ENCODE measurements around the gene HOXB1. TPM values are rescaled to one million over a fixed set of nuclear protein-coding genes. Genes with fewer than 3 reads are reported as not detected.

Gene HOXB1
- total RNA-seq, 1 donor from 2014 or later, result not detected

DNA sequence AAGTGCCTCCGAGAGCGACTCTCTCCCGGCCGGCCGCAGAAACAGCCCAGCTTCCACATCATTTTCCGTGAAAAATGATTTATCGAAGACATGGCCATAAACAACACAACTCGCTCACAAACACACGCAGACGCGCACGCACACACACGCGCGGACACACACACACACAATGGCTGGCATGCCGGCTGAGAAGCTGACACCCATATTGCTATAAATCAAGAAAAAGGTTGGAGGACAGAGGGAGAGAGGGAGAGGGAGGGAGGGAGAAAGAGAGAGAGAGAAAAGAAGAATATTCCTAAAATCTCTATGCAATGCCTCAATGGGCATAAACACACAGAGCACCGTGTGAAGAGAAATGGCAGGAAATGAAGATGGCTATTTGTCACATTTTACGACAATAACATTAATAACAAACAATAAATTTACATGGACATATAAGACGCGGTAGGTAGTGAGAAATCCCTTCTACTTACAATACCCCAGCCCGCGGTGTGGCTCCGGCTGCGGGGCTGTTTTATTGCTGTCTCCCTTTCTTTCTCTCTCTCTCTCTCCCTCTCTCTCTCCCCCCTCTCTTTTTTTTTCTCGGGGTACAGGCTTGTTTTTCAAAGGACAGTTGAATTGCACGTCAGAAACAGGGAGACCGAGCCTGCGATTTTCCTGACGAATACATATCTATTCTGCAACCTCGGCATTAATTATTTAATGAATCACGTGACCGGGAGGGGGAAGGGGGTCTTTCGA, 37.9 kb upstream of the HOXB1 start:
- intact Hi-C loops (cut with DNase I), result no loop called here
- no peak for DNase-seq (ENCODE audit: low spot score)

- DNase-seq (ENCODE audit: low spot score), result no peak
- intact Hi-C loops (cut with DNase I), result no loop called here
These were observed 37.0 kb upstream of the HOXB1 start for GRCh38 chr17:48567646-48568354.

- DNase-seq (ENCODE audit: low spot score), result no peak
- intact Hi-C loops (cut with DNase I), result no loop called here
These were observed 36.4 kb upstream of the HOXB1 start for GRCh38 chr17:48567209-48567608.

DNA sequence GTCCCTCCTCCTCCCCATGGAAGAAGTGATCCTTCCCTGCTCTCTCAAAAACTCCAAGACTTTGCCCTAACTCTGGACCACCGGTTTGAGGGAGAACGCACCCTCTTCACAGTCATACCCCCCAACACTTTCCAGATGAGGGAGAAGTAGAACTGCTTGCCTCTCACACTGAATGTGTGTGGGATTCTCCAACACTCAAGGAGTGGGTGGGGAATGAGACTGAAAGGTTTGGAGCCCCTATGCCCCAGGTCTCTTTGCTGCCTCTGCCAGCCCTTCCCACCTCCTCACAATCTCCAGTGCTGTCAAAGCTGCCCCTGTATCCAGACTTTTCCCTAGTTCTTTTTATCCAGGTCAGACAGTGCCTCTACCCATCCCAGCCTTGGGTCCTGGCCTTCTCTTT, 35.9 kb upstream of the HOXB1 start:
- intact Hi-C loops (cut with DNase I), result no loop called here
- DNase-seq (ENCODE audit: low spot score), result no peak

DNA sequence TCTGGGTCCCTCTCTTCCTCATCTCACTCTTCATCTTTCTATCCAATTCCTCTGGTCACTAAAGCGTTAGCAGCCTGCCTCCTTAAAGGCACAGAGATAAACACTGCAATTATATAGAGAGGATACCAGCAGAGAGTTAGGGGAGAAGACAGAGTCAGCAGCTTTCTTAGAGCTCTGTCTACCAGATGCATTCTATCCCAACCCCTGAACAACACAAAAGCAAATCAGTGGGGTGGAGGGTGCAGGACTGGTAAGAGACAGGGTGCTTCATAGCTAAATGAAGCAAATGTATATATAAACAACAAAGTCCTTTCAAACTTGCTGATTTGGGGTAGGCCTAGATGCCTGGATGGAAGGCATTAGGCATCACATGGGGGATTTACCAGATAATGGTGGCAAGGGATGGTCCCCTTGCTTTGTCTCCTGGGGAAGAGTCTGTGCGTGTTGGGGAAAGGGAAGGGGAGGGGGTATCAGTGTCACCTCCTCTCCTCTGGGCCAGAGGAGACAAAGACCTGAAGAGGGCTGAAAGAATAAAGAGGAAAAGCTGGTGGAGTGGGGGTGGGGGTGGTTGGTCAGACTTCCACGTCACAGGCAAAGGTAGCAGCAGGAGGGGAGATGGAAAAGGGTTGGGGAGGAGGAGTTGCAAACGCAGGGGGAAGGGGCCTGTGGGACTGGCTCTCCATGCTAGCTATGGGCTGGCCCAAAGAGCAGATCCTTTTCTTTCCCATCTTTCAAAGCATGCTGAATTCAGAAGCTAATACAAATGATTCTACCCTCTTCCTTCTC, 35.3 kb upstream of the HOXB1 start:
- DNase-seq (ENCODE audit: low spot score), result no peak
- intact Hi-C loops (cut with DNase I), result no loop called here

GRCh38 chr17:48565022-48565554, 34.3 kb upstream of the HOXB1 start:
- no peak for DNase-seq (ENCODE audit: low spot score)
- intact Hi-C loops (cut with DNase I), result no loop called here

GRCh38 chr17:48564188-48565021, 33.6 kb upstream of the HOXB1 start:
- DNase-seq (ENCODE audit: low spot score), result no peak
- intact Hi-C loops (cut with DNase I), result no loop called here

- intact Hi-C loops (cut with DNase I), result no loop called here
- no peak for DNase-seq (ENCODE audit: low spot score)
These were observed 33.0 kb upstream of the HOXB1 start for GRCh38 chr17:48563867-48564187.

DNA sequence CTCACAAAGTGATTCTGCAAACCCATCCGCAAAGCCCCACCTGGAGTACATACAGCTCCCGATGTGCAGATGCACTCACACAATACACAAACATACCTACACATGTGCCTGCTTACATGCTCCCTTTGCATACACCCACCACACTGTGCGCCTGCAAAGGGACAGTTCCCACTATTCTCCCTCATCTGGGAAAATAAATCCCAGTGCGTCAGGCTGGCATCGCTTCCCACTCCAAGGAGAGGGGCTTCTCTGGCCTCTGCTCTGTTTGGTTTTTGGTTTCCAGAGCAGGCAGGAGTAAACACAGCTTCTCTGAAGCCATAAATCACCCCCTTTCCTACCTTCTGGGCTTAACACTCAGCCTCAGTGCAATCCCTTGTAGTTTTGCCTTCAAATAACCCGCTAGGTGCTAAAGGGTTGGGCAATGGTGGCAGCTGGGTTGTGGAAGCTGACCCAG, 32.6 kb upstream of the HOXB1 start:
- intact Hi-C loops (cut with DNase I), result no loop called here

GRCh38 chr17:48562934-48563333, 32.1 kb upstream of the HOXB1 start:
- DNase-seq (ENCODE audit: low spot score), result no peak
- intact Hi-C loops (cut with DNase I), result no loop called here

More for the DNA sequence above, 32.6 kb upstream of the HOXB1 start:
- DNase-seq (ENCODE audit: low spot score), result no peak

GRCh38 chr17:48561884-48562810, 31.3 kb upstream of the HOXB1 start:
- intact Hi-C loops (cut with DNase I), result no loop called here
- no peak for DNase-seq (ENCODE audit: low spot score)

DNA sequence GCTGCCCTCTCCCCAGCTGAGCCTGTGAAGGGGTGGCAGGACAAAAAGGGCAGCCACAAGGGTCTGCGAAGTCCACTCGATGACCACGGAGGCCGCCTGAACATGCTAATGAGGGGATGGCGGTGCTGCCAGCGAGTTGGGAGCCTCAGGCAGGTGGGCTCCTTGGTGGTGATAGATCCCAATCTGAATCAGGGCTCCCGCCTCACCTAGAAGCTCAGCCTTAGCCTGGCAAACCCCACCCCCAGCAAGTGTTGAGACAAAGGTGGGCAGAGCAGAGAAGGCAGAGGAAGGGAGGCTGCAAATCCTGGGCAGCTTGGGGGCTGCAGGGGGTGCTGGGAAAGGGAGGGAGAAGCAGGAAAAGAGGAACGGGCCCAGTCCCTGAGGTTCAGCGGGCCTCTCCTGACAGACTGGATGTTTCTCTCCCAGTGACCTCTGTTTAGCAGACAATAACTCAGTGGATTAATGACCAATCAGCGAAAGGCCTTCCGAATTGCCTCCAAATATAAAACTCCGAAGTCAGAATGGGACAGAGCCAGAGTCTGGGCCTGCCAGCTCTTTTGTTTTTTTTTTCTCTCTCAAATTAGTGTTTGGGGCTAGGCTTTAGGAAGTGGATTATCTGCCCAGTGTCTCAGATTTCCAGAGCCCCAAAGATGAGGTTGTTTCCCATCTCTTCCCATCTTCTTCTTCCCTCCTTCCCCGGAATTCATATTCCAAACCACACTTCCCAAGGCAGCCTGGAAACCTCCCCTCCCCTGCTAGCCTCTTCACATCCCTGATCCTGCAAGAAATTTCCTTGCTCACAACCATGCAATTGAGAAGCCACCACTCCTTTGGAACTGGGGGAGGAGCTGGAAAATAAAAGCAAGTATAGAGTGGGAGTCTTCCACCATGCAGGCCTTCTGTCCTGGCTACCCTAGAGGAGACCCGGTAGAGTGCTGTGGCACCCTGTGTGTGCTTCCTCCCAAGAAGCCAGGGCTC, 29.3 kb upstream of the HOXB1 start:
- intact Hi-C loops (cut with DNase I), result no loop called here
- no peak for DNase-seq (ENCODE audit: low spot score)

DNA sequence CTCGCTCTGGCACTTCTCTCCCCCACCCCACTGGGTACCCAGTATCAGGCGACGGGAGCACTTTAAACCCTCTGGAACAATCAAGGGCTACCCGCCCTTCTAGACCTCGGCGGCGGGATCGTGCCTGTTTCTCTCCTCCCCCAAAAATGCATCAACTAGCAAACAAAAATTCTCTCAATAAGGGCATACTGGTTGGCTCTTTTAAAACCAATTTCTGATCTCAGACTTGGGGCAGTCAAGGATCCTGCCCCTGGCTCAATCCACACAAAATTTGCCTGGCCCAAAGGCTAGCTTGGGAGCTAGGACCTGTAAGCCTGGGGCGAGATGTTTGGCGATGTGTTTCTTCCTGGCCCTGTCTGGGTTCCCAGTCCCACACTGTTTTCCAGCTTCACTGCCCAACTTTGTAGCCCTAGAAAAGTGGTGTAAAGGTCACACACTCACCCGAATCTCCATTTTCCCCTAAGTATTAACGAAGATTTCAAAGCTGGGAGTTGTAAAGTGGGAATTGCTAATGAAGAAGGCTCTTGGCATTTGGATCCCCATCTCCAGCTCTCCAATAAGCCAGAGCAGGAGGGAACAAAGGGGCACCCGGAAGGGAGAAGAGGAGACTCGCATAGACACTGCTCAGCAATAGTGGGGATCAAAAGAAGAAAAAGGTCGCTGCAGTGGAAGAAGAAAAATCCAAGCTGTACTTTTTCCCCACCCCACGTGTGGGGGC, 28.5 kb upstream of the HOXB1 start:
- intact Hi-C loops (cut with DNase I), result no loop called here
- no peak for DNase-seq (ENCODE audit: low spot score)

GRCh38 chr17:48558831-48559121, 28.0 kb upstream of the HOXB1 start:
- no peak for DNase-seq (ENCODE audit: low spot score)
- intact Hi-C loops (cut with DNase I), result no loop called here

DNA sequence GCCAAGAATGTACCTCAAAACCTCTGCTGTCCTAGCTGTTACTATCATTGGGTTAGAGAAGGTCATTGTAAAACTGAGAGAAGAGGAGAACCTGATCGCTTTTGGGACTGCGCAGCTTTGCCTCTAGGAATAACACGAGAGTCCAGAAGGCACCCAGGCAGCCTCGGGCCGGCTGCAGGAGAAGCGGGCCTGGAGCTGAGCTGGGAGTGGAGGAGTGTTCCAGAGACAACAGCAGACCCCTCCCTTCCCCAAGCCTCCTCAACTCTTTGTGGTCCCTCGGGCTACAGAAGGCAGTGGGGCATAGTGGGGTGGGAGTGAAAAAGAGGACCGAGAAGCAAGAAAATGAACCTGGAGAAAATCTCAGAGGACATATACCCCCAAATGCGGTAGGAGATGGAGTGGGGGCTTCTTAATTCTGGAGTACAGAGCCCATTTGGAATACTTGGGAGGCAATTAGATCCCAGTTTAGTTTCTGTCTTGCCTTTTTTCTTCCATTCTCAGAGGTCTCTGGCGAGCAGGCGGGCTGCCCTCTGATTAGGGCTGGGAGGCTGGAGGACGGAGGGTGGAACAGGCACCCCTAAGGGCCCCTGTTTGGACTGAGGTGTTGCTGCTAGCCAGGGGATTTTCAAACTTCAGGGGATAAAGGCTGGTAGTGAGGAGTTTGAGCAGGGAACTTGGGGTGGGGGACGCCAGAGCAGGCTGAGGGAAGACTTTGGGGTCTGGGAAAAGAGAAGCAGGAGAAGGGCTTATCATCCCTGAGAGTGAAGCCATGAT, 27.4 kb upstream of the HOXB1 start:
- intact Hi-C loops (cut with DNase I), result no loop called here
- DNase-seq (ENCODE audit: low spot score), result no peak
